Measurements from ENCODE around the gene CNKSR3.
A peak's percentile ranks its signal among the peaks of the same experiment; 100 is the strongest.

Gene CNKSR3

GRCh38 chr6:154414021-154414813, 96.3 kb downstream of the CNKSR3 start:
- DNase-seq (ENCODE audit: insufficient read length, low spot score) (no peak), FAIRE-seq (no peak)
- TF ChIP-seq TAF1 (IDR thresholded peaks at IDR 0.05; ENCODE audit: low read depth, low read length), result no peak
- TF ChIP-seq POU2F2 (IDR thresholded peaks at IDR 0.05; ENCODE audit: low read depth, low read length), result no peak
- TF ChIP-seq POLR2AphosphoS5 (IDR thresholded peaks at IDR 0.05; ENCODE audit: low read depth, low read length), result no peak
- TF ChIP-seq POLR2A (IDR thresholded peaks at IDR 0.05; ENCODE audit: low read depth, low read length), result no peak
- no peak for TF ChIP-seq PAX5 (IDR thresholded peaks at IDR 0.05; ENCODE audit: insufficient read depth, low read length, severe bottlenecking)
- TF ChIP-seq SPI1 (IDR thresholded peaks at IDR 0.05; ENCODE audit: low read depth, low read length), result no peak

- FAIRE-seq, result no peak
- DNase-seq (ENCODE audit: insufficient read length, low spot score), result no peak
- no peak for TF ChIP-seq TAF1 (IDR thresholded peaks at IDR 0.05; ENCODE audit: low read depth, low read length)
These were observed 98.2 kb downstream of the CNKSR3 start for GRCh38 chr6:154412106-154412820.

GRCh38 chr6:154411076-154411475, 99.4 kb downstream of the CNKSR3 start:
- FAIRE-seq (no peak), DNase-seq (ENCODE audit: insufficient read length, low spot score) (no peak)
- TF ChIP-seq POLR2A (IDR thresholded peaks at IDR 0.05; ENCODE audit: low read depth, low read length), result no peak
- no peak for TF ChIP-seq SPI1 (IDR thresholded peaks at IDR 0.05; ENCODE audit: low read depth, low read length)
- TF ChIP-seq POLR2AphosphoS5 (IDR thresholded peaks at IDR 0.05; ENCODE audit: low read depth, low read length), result no peak
- no peak for TF ChIP-seq TAF1 (IDR thresholded peaks at IDR 0.05; ENCODE audit: low read depth, low read length)

- TF ChIP-seq POLR2A (IDR thresholded peaks at IDR 0.05; ENCODE audit: low read depth, low read length) (no peak), POLR2AphosphoS5 (IDR thresholded peaks at IDR 0.05; ENCODE audit: low read depth, low read length) (no peak), SPI1 (IDR thresholded peaks at IDR 0.05; ENCODE audit: low read depth, low read length) (no peak), TAF1 (IDR thresholded peaks at IDR 0.05; ENCODE audit: low read depth, low read length) (no peak), PAX5 (IDR thresholded peaks at IDR 0.05; ENCODE audit: insufficient read depth, low read length, severe bottlenecking) (no peak), POU2F2 (IDR thresholded peaks at IDR 0.05; ENCODE audit: low read depth, low read length) (no peak)
- FAIRE-seq (no peak), DNase-seq (ENCODE audit: insufficient read length, low spot score) (no peak)
These were observed 99.8 kb downstream of the CNKSR3 start for GRCh38 chr6:154410619-154411072.

GRCh38 chr6:154408891-154409500, 101.5 kb downstream of the CNKSR3 start:
- peak; percentile 12 for DNase-seq (ENCODE audit: insufficient read length, low spot score)
- TF ChIP-seq SPI1 (IDR thresholded peaks at IDR 0.05; ENCODE audit: low read depth, low read length), result no peak
- no peak for TF ChIP-seq POU2F2 (IDR thresholded peaks at IDR 0.05; ENCODE audit: low read depth, low read length)
- TF ChIP-seq PAX5 (IDR thresholded peaks at IDR 0.05; ENCODE audit: insufficient read depth, low read length, severe bottlenecking), result no peak
- FAIRE-seq, result no peak

- FAIRE-seq (no peak), DNase-seq (ENCODE audit: insufficient read length, low spot score) (no peak)
- TF ChIP-seq POLR2A (IDR thresholded peaks at IDR 0.05; ENCODE audit: low read depth, low read length), result no peak
- TF ChIP-seq PAX5 (IDR thresholded peaks at IDR 0.05; ENCODE audit: insufficient read depth, low read length, severe bottlenecking), result no peak
- no peak for TF ChIP-seq POLR2AphosphoS5 (IDR thresholded peaks at IDR 0.05; ENCODE audit: low read depth, low read length)
- TF ChIP-seq TAF1 (IDR thresholded peaks at IDR 0.05; ENCODE audit: low read depth, low read length), result no peak
- TF ChIP-seq POU2F2 (IDR thresholded peaks at IDR 0.05; ENCODE audit: low read depth, low read length), result no peak
- no peak for TF ChIP-seq SPI1 (IDR thresholded peaks at IDR 0.05; ENCODE audit: low read depth, low read length)
These were observed 103.0 kb downstream of the CNKSR3 start for GRCh38 chr6:154407440-154407839.

GRCh38 chr6:154406869-154407268, 103.6 kb downstream of the CNKSR3 start:
- TF ChIP-seq POLR2AphosphoS5 (IDR thresholded peaks at IDR 0.05; ENCODE audit: low read depth, low read length) (no peak), PAX5 (IDR thresholded peaks at IDR 0.05; ENCODE audit: insufficient read depth, low read length, severe bottlenecking) (no peak), TAF1 (IDR thresholded peaks at IDR 0.05; ENCODE audit: low read depth, low read length) (no peak), SPI1 (IDR thresholded peaks at IDR 0.05; ENCODE audit: low read depth, low read length) (no peak), POLR2A (IDR thresholded peaks at IDR 0.05; ENCODE audit: low read depth, low read length) (no peak), POU2F2 (IDR thresholded peaks at IDR 0.05; ENCODE audit: low read depth, low read length) (no peak)
- FAIRE-seq (no peak), DNase-seq (ENCODE audit: insufficient read length, low spot score) (no peak)

- FAIRE-seq (no peak), DNase-seq (ENCODE audit: insufficient read length, low spot score) (no peak)
- no peak for TF ChIP-seq POLR2A (IDR thresholded peaks at IDR 0.05; ENCODE audit: low read depth, low read length)
- no peak for TF ChIP-seq POLR2AphosphoS5 (IDR thresholded peaks at IDR 0.05; ENCODE audit: low read depth, low read length)
- no peak for TF ChIP-seq SPI1 (IDR thresholded peaks at IDR 0.05; ENCODE audit: low read depth, low read length)
- TF ChIP-seq PAX5 (IDR thresholded peaks at IDR 0.05; ENCODE audit: insufficient read depth, low read length, severe bottlenecking), result no peak
- no peak for TF ChIP-seq POU2F2 (IDR thresholded peaks at IDR 0.05; ENCODE audit: low read depth, low read length)
- TF ChIP-seq TAF1 (IDR thresholded peaks at IDR 0.05; ENCODE audit: low read depth, low read length), result no peak
These were observed 104.2 kb downstream of the CNKSR3 start for GRCh38 chr6:154406301-154406700.

GRCh38 chr6:154404791-154405400, 105.6 kb downstream of the CNKSR3 start:
- no peak for DNase-seq (ENCODE audit: insufficient read length, low spot score)
- TF ChIP-seq PAX5 (IDR thresholded peaks at IDR 0.05; ENCODE audit: insufficient read depth, low read length, severe bottlenecking), result no peak
- TF ChIP-seq POLR2AphosphoS5 (IDR thresholded peaks at IDR 0.05; ENCODE audit: low read depth, low read length), result no peak
- TF ChIP-seq TAF1 (IDR thresholded peaks at IDR 0.05; ENCODE audit: low read depth, low read length), result no peak
- no peak for TF ChIP-seq POU2F2 (IDR thresholded peaks at IDR 0.05; ENCODE audit: low read depth, low read length)
- no peak for TF ChIP-seq SPI1 (IDR thresholded peaks at IDR 0.05; ENCODE audit: low read depth, low read length)
- no peak for TF ChIP-seq POLR2A (IDR thresholded peaks at IDR 0.05; ENCODE audit: low read depth, low read length)
- FAIRE-seq, result no peak

All from GM12891 (cell line).